GM12865 (cell line): ENCODE measurements around the gene UGCG.

Source experiments
- DNase-seq: peaks from one replicate; pipeline ENCODE4 v3.0.0; 2010; ENCODE audit warnings: low read depth
- H3K4me3 ChIP-seq: 2 replicates; pipeline ENCODE4 v1.5.1; 2011; ENCODE audit warnings: mild to moderate bottlenecking, low read depth, low read length, control low read depth
- TF ChIP-seq, protein P1 (sequence below): IDR thresholded peaks from 2 replicates; pipeline ENCODE4 v1.5.1; 2011; ENCODE audit warnings: low read length, control low read depth, low read depth, inconsistent platforms; ENCODE audit not compliant: insufficient read depth; ENCODE audit errors: missing control alignments

UGCG gene

DNA sequence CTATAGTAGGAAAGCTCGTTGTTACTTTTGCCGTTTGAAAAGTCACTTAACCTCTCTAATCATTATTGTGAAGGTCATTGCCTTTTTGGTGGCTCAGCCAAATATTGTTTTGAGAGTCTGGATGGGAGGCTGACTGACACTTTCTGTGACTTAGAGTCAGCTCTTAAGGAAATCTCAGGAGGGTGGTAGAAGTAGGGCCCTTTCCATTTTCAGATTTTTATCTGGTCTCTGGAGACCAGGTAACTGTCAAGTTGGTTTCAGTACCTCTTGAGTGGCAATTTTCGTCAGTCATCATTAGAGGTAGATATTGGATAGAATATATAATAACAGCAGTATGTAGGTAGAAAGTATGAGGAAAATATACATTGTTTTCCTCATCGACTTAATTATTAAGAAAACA is 23.3 kb downstream of the UGCG start:
- TF ChIP-seq, protein P1, sequence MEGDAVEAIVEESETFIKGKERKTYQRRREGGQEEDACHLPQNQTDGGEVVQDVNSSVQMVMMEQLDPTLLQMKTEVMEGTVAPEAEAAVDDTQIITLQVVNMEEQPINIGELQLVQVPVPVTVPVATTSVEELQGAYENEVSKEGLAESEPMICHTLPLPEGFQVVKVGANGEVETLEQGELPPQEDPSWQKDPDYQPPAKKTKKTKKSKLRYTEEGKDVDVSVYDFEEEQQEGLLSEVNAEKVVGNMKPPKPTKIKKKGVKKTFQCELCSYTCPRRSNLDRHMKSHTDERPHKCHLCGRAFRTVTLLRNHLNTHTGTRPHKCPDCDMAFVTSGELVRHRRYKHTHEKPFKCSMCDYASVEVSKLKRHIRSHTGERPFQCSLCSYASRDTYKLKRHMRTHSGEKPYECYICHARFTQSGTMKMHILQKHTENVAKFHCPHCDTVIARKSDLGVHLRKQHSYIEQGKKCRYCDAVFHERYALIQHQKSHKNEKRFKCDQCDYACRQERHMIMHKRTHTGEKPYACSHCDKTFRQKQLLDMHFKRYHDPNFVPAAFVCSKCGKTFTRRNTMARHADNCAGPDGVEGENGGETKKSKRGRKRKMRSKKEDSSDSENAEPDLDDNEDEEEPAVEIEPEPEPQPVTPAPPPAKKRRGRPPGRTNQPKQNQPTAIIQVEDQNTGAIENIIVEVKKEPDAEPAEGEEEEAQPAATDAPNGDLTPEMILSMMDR, result no peak
- DNase-seq, result no peak
- no peak overlapping the region for H3K4me3 ChIP-seq

GRCh38 chr9:111920531-111920930 is 23.9 kb downstream of the UGCG start:
- TF ChIP-seq, protein P1, result no peak
- no peak for DNase-seq
- no peak overlapping the region for H3K4me3 ChIP-seq

DNA sequence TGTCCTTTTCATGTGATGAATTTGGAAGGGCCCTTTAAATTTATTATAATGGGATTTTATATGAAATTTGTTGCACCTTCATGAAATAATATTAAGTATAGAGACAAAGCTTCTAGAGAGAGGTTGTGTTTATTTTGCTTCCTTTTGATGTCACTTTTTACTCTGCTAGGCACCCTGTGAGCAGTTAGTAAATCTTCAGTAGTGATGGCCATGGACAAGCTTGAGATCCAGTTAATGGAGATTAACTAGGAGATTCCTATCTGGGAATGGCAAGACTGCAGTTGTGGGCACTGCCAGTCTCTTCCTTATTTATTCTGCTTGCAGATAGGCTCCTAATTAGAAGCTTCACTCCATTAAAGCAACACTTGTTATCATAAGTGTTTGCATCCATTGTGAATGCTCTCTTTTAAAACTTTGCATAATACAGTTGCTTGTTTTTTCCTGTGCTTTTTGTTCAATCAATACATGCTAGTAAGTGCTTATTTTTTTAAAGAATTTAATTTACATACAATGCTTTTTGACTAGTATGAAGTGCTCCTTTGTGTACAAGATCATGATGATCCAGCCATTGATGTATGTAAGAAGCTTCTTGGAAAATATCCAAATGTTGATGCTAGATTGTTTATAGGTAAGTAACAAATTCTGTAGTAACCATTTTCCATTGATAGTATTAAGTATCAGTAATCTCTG is 25.9 kb downstream of the UGCG start:
- no peak overlapping the region for H3K4me3 ChIP-seq
- TF ChIP-seq, protein P1, result no peak
- DNase-seq, result no peak

GRCh38 chr9:111924281-111924680 is 27.7 kb downstream of the UGCG start:
- H3K4me3 ChIP-seq, result no peak overlapping the region
- TF ChIP-seq, protein P1, result no peak
- DNase-seq, result no peak

GRCh38 chr9:111925017-111925770 is 28.6 kb downstream of the UGCG start:
- H3K4me3 ChIP-seq, result no peak overlapping the region
- TF ChIP-seq, protein P1, result no peak
- DNase-seq, result no peak

DNA sequence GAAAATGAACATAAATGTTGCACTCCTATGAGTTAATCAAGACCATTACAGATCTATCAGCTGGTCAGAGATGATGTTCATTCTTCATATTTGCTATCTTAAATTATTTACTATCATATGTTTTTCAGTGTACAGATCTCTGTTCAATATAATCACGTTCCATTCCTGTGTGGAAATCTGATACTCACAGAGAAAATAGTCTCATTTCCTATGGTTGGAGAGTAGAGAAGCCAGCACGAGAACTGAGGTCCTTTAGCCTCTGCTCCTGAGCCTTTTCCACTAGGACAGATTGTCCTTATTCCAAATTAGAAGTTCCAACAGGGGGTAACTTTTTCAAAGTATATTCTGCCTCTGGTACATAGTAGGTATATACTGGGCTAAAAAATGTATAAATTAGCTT is 29.2 kb downstream of the UGCG start:
- TF ChIP-seq, protein P1, result no peak
- H3K4me3 ChIP-seq, result no peak overlapping the region
- DNase-seq, result no peak
